GM21528 (cell line): ENCODE measurements around the gene SLC22A6.

Experiments used
- ATAC-seq: cut with Tn5 transposase; IDR thresholded peaks from one replicate; pipeline ENCODE4 v1.9.1; 2021; ENCODE audit warnings: mild to moderate bottlenecking, moderate library complexity; ENCODE audit not compliant: unreplicated experiment, low FRiP score

SLC22A6 gene

DNA sequence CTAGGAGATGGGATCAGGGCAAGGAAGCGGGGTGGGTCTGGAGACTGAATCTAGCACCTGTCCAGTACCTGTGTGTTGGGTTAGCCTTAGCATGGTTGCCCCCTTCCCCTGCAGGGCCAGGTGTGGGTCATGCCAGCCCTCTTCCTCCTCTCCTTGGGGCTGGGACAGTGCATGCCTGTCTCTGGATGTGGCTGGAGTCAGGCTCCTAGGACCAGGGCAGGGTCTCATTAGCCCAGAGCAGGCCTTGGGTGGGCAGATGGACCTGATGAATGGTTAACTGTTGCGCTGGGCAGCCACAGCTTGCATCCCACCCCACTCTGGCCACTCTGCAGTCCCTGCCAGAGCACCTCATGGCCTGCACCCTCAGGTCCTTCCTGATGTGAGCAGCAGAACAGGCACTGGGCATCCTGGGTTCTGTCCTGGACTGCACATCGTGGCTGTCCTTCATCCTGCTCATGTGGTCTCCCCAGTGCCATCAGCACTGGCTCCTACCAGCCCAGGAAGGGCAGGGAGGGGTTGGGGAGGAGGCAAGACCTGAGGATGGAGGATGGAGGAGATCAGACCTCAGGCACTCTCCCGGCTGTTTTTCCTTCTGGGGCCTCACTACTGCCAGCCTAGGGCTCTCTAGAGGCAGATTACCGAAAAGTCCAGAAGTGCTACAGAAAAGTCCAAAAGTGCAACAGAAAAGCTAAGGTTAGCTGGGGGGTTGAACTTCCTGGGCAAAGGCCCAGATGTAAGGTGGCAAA lies 50.8 kb downstream of the SLC22A6 start:
- no peak for ATAC-seq

DNA sequence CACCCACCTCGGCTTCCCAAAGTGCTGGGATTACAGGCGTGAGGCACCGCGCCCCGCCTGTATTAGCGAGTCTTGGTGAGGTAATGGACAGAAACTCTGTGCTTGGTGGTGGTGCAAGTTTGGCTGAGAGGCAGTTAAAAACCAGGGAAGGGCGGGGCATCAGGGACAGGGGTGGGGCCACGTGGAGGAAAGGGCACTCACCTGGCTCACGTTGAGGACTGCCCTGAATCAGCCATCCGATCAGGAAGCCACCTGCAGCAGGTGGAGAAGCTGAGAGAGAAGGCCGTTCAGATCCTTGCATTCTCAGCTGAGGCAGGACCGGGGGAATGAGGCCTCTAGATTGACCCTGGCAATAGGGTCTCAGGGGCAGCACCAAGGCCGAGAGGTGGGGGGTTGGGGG lies 51.5 kb downstream of the SLC22A6 start:
- no peak for ATAC-seq

DNA sequence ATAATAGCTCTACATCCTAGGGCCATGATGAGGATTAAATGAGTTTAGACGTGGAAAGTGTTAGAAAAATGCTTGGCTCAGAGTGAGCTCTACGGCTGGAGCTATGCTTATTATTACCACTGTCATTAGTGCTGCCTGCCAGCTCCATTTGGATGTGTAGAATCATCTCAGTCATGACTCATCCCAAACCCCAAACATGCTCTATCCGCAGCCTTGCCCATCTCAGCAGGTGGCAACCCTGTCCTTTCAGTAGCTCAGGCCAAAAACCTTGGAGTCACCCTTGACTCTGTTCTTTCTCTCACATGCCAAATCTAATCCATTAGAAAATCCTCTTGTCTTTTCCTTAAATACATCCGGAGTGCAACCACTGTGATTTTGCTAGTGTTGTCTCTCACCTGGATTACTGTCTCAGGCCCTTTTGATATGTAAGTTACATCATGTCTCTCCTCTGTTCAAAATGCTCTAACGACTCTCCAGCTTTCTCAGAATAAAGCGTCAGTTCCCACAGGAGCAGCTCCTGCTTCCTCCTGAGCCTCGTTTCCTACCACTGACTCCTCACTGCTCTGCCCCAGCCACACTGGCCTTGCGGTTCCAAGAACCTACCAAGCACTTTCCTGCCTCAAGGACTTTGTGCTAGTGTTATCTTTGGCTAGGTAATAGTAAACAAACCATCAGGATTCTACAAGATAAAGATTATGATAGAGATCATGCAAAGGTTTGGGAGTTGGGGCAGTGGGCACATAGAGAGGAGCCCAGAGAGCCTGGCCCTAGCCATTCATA lies 53.1 kb downstream of the SLC22A6 start:
- ATAC-seq = no peak

DNA sequence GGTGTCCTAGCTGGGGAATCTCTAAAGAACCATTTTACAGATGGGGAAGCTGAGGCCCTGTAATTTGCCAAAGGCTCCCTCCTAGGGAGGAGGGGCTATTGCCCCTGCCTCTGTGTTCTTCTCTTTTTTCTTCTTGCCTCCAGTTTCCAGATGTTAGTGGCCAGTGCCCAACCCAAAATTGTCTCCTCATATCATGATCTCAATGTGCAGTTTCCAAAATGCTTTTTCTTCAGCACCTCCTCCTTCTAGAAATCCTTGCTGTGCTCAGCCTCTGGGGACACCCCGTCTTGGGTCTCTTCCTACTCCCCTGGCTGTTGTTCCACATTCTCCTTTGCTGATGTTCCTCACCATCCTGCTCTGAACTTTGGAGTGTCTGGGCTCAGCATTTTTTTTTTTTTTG lies 54.1 kb downstream of the SLC22A6 start:
- ATAC-seq = no peak

DNA sequence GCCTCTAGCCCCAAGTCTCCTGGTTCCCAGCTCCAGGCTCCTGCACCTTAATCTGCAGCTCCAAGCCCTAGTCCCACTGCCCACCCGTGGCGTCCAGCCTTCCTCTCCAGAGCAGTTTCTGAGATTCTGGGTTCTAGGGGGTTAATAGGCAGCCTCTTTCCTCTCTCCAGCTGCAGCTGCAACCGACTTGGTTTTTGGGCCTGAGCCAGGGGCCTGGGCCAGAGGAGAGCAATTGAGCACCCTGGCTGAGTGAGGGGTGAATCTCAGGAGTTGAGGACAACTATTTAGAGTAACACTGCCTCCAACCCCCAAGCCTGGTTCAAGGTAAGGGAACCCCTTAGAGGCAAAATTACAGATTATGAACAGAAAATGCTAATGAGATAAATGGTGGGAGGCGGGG lies 54.6 kb downstream of the SLC22A6 start:
- no peak for ATAC-seq

DNA sequence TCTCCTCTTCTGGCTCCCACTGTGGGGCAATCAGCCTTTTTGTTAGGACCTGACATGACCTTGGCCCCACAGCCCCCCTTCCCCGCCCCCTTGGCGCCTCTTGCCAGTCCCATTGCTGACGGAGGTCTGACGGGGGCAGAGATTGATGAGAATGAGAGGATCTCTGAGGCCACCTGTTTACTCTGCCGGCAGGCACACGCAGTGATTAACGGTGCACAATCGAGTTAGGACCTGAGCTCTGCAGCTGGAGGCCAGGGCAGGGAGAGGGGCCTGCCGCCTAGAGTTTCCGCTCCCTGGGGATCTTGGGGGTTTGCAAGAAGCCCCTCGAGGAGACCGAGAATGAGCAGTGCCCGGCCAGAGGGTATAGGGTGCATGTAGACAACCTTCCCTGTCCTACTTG lies 56.8 kb downstream of the SLC22A6 start:
- no peak for ATAC-seq

DNA sequence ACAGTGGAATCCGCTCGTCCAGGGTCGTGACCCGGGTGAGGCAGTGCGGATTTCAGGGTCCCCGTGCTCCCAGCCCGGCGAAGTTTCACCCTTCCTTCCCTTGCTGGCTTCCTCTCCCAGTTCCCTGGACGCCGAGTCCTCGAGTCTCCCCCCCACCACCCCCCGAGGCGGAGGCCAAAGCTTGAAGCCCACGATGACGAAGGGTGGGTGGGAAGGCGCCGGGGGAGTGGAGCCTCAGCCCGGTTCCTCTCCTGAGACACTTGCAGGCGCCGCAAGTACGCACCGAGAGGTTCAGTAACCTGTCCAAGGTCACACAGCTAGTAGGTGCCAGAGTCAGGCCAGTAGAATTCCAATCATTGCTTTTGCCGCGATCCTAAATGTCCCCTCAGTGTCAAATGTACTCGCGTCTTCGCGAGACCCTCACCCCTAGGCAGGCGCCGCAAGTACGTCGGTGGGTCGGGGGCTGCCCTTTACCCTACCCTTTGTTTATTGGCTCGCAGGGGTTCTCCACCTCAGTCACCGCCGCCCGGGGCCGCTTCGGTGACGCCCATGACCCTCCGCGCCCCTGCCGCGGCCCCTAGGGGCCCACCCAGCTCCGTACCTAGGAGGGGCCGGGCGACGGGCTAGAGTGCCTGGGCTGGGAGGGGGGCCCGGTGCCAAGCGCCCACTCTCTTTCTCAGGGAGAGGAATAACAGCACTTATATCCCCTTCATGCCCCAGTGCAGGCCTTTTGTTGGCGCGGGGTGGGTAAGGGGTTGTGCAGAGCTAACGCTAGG lies 57.9 kb downstream of the SLC22A6 start:
- ATAC-seq = no peak
